Measurements from ENCODE around the gene AGTPBP1.
"Not testable (repeated sequence)": the region's sequence is repeated elsewhere in the genome, so short reads cannot be mapped to it uniquely, and the experiment has no call there.

AGTPBP1 gene

GRCh38 chr9:85741875-85742596, at the start of gene AGTPBP1:
Gene AGTPBP1, minus strand, starts transcription at chr9:85741954. Its CDS starts 29,421 bp downstream, at chr9:85712533.
- DNase-seq (ENCODE audit: low read depth, low spot score) = no peak

GRCh38 chr9:85786116-85786515, 44.4 kb upstream of the AGTPBP1 start:
- not testable (repeated sequence) for DNase-seq (ENCODE audit: low read depth, low spot score)

- DNase-seq (ENCODE audit: low read depth, low spot score) = not testable (repeated sequence)
Observed at GRCh38 chr9:85773844-85774243, 32.1 kb upstream of the AGTPBP1 start.

- not testable (repeated sequence) for DNase-seq (ENCODE audit: low read depth, low spot score)
Observed at GRCh38 chr9:85761802-85762201, 20.0 kb upstream of the AGTPBP1 start.

GRCh38 chr9:85757716-85758115, 16.0 kb upstream of the AGTPBP1 start:
- not testable (repeated sequence) for DNase-seq (ENCODE audit: low read depth, low spot score)

GRCh38 chr9:85756216-85756615, 14.5 kb upstream of the AGTPBP1 start:
- not testable (repeated sequence) for DNase-seq (ENCODE audit: low read depth, low spot score)

- DNase-seq (ENCODE audit: low read depth, low spot score) = no peak
Observed at GRCh38 chr9:85746309-85746708, 4.6 kb upstream of the AGTPBP1 start.

- DNase-seq (ENCODE audit: low read depth, low spot score) = no peak
Observed at GRCh38 chr9:85745203-85745602, 3.4 kb upstream of the AGTPBP1 start.

- no peak for DNase-seq (ENCODE audit: low read depth, low spot score)
Observed at GRCh38 chr9:85744480-85744879, 2.7 kb upstream of the AGTPBP1 start.

GRCh38 chr9:85743275-85744128, 1.7 kb upstream of the AGTPBP1 start:
- no peak for DNase-seq (ENCODE audit: low read depth, low spot score)

GRCh38 chr9:85742597-85742936, 813 bp upstream of the AGTPBP1 start:
- no peak for DNase-seq (ENCODE audit: low read depth, low spot score)

GRCh38 chr9:85741095-85741874, 469 bp downstream of the AGTPBP1 start:
- no peak for DNase-seq (ENCODE audit: low read depth, low spot score)

- DNase-seq (ENCODE audit: low read depth, low spot score) = no peak
Observed at GRCh38 chr9:85740787-85741094, 1.0 kb downstream of the AGTPBP1 start.

- DNase-seq (ENCODE audit: low read depth, low spot score) = no peak
Observed at GRCh38 chr9:85738509-85738908, 3.2 kb downstream of the AGTPBP1 start.

GRCh38 chr9:85737671-85738070, 4.1 kb downstream of the AGTPBP1 start:
- no peak for DNase-seq (ENCODE audit: low read depth, low spot score)

- no peak for DNase-seq (ENCODE audit: low read depth, low spot score)
Observed at GRCh38 chr9:85730916-85731630, 10.7 kb downstream of the AGTPBP1 start.

GRCh38 chr9:85729882-85730281, 11.9 kb downstream of the AGTPBP1 start:
- no peak for DNase-seq (ENCODE audit: low read depth, low spot score)

GRCh38 chr9:85727500-85727899, 14.3 kb downstream of the AGTPBP1 start:
- no peak for DNase-seq (ENCODE audit: low read depth, low spot score)

- no peak for DNase-seq (ENCODE audit: low read depth, low spot score)
Observed at GRCh38 chr9:85726737-85727136, 15.0 kb downstream of the AGTPBP1 start.

- no peak for DNase-seq (ENCODE audit: low read depth, low spot score)
Observed at GRCh38 chr9:85723215-85723614, 18.5 kb downstream of the AGTPBP1 start.

GRCh38 chr9:85719411-85719810, 22.3 kb downstream of the AGTPBP1 start:
- DNase-seq (ENCODE audit: low read depth, low spot score) = not testable (repeated sequence)

GRCh38 chr9:85717818-85718217, 23.9 kb downstream of the AGTPBP1 start:
- not testable (repeated sequence) for DNase-seq (ENCODE audit: low read depth, low spot score)

Data from iPS DF 19.7 (cell line).